Lower leg skin (tissue), 3 donors: ENCODE measurements around the gene BOD1.

Source experiments
- POLR2A ChIP-seq, 2 donors: fragments of 450-650 bp; IDR thresholded peaks; one replicate each; pipeline ENCODE4 v1.6.1; 2016 to 2017; ENCODE audit warnings: antibody characterized with exemption in 2 of 2, mild to moderate bottlenecking in 1 of 2, moderate library complexity in 1 of 2
- TF ChIP-seq, protein P1 (sequence below), 3 donors: fragments of 450-650 bp; IDR thresholded peaks; one replicate each; pipeline ENCODE4 v1.5.1; 2016; ENCODE audit warnings: antibody characterized with exemption in 3 of 3, mild to moderate bottlenecking in 3 of 3, moderate library complexity in 2 of 3

DNA sequence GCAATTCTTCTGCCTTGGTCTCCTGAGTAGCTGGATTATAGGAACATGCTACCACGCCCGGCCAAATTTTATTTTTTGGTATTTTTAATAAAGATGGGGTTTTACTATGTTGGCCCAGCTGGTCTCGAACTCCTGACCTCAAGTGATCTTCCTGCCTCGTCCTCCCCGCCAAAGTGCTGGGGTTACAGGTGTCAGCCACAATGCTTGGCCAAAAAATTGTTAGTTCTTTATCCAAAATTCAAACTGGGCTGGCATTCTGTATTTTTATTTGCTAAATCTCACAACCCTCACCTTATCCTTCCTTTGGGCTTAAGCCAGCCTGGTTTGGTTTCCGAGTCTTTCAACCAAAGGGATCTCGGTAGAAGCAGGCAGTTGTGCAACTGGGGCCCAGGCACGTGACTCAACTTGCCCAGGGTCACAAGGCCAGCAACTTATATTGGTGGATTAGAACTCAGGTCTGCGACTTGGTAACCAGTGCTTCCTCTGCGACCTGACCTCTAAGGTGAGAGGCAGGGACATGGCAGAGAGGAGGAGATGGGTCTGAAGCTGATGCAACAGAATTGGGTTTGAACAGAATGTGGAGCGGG is 26.5 kb upstream of the BOD1 start:
- TF ChIP-seq, protein P1, sequence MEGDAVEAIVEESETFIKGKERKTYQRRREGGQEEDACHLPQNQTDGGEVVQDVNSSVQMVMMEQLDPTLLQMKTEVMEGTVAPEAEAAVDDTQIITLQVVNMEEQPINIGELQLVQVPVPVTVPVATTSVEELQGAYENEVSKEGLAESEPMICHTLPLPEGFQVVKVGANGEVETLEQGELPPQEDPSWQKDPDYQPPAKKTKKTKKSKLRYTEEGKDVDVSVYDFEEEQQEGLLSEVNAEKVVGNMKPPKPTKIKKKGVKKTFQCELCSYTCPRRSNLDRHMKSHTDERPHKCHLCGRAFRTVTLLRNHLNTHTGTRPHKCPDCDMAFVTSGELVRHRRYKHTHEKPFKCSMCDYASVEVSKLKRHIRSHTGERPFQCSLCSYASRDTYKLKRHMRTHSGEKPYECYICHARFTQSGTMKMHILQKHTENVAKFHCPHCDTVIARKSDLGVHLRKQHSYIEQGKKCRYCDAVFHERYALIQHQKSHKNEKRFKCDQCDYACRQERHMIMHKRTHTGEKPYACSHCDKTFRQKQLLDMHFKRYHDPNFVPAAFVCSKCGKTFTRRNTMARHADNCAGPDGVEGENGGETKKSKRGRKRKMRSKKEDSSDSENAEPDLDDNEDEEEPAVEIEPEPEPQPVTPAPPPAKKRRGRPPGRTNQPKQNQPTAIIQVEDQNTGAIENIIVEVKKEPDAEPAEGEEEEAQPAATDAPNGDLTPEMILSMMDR (IDR thresholded peaks at IDR 0.05): no peak
- no peak for TF ChIP-seq POLR2A (IDR thresholded peaks at IDR 0.05)
